ENCODE data around the gene CACNG7. TPM values are rescaled to one million over a fixed set of nuclear protein-coding genes. Genes with fewer than 3 reads are reported as not detected.

CACNG7 gene
- total RNA-seq, 1 experiment from 2014 or later: not detected

DNA sequence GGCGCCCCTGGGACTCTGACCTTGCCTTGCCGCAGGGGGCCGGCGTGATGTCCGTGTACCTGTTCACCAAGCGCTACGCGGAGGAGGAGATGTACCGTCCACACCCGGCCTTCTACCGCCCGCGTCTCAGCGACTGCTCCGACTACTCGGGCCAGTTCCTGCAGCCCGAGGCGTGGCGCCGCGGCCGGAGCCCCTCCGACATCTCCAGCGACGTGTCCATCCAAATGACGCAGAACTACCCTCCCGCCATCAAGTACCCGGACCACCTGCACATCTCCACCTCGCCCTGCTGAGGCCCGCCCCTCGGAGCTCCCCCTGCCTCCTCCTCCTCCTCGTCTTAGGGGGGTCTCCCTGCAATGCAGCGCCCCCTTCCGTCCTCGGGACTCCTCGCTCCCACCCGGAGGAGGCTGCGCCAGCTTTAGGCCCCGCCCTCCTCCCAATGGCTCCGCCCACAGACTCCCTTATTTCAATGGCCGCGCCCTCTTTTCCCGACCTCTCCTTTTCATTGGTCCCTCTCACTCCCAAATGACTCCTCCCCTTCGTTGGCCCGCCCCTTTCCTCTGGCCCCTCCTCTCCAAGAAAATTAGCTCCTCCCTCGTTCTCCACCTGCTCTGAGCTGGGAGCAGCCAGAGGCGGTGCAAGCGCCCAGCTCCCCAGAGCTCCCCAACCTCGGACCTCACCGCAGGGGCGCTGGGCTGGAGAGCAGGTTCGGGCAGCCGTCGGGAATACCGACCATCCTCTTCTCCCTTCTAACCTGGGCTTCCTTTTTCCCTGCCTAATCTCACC is 33.1 kb downstream of the CACNG7 start:
- H3K36me3 ChIP-seq (ENCODE audit: insufficient read depth, low read length, poor library complexity, severe bottlenecking): no peaks in the 10 kb centered on the region
- H3K27ac ChIP-seq (ENCODE audit: low read depth, low read length, poor library complexity, severe bottlenecking): no peak overlapping the region
- intact Hi-C loops (cut with micrococcal nuclease; ENCODE audit: unreplicated experiment): no loop called here
- no TSS peak for BruUV-seq (replicated peaks)
- no peaks in the 10 kb centered on the region for H3K4me1 ChIP-seq (ENCODE audit: insufficient read depth, low read length, poor library complexity, severe bottlenecking)
- POLR2A ChIA-PET (ENCODE audit: low non-redundant PET): interaction anchor here (0.7 kb wide), 1 partner anchor 63 kb away, joined by 3 read pairs; no protein-coding TSS in a partner anchor
- H3K9me3 ChIP-seq (ENCODE audit: low read depth, low read length, poor library complexity, severe bottlenecking): no peaks in the 10 kb centered on the region
- CTCF ChIA-PET: no interaction called here
- peak; percentile 59 for DNase-seq (ENCODE audit: low spot score)
- peak; percentile 49 for TF ChIP-seq CTCF (conservative IDR thresholded peaks at IDR 0.05; ENCODE audit: low read depth, low read length)
- TF ChIP-seq EZH2 (IDR thresholded peaks at IDR 0.05; ENCODE audit: borderline replicate concordance, low read depth, low read length, poor library complexity, severe bottlenecking): no peak
- H3K4me3 ChIP-seq (ENCODE audit: low read depth, low read length, poor library complexity, severe bottlenecking): no peak overlapping the region
- peaks cover 9% of the 10 kb centered on the region for H3K27me3 ChIP-seq (replicated peaks; ENCODE audit: insufficient read depth, low read depth, low read length, poor library complexity)

DNA sequence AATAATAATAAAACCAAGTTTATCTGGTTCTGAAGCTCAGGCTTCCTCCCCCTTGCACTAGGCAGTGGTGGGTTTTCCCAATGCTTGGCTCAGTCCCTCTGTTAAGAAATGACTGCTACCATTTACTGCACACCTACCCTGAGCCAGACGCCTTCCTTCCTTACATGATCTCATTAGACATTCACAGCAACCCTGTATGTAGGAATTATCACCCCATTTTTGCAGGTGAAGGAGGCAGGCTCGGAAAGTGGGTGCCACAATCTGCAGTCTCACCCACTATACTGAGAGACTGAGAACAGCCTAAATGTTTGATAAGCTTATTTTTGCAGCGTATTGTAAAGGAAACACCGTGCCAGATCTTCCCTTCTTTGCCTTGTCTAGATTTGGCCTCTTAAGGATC is 35.3 kb downstream of the CACNG7 start:
- BruUV-seq (replicated peaks): no TSS peak
- H3K9me3 ChIP-seq (ENCODE audit: low read depth, low read length, poor library complexity, severe bottlenecking): no peaks in the 10 kb centered on the region
- DNase-seq (ENCODE audit: low spot score): no peak
- H3K4me3 ChIP-seq (ENCODE audit: low read depth, low read length, poor library complexity, severe bottlenecking): no peak overlapping the region
- no peaks in the 10 kb centered on the region for H3K36me3 ChIP-seq (ENCODE audit: insufficient read depth, low read length, poor library complexity, severe bottlenecking)
- no peak overlapping the region for H3K27ac ChIP-seq (ENCODE audit: low read depth, low read length, poor library complexity, severe bottlenecking)
- intact Hi-C loops (cut with micrococcal nuclease; ENCODE audit: unreplicated experiment): no loop called here
- H3K27me3 ChIP-seq (replicated peaks; ENCODE audit: insufficient read depth, low read depth, low read length, poor library complexity): peaks cover 9% of the 10 kb centered on the region
- no peaks in the 10 kb centered on the region for H3K4me1 ChIP-seq (ENCODE audit: insufficient read depth, low read length, poor library complexity, severe bottlenecking)
- TF ChIP-seq CTCF (conservative IDR thresholded peaks at IDR 0.05; ENCODE audit: low read depth, low read length): no peak
- TF ChIP-seq EZH2 (IDR thresholded peaks at IDR 0.05; ENCODE audit: borderline replicate concordance, low read depth, low read length, poor library complexity, severe bottlenecking): no peak
- CTCF ChIA-PET: no interaction called here
- POLR2A ChIA-PET (ENCODE audit: low non-redundant PET): no interaction called here

DNA sequence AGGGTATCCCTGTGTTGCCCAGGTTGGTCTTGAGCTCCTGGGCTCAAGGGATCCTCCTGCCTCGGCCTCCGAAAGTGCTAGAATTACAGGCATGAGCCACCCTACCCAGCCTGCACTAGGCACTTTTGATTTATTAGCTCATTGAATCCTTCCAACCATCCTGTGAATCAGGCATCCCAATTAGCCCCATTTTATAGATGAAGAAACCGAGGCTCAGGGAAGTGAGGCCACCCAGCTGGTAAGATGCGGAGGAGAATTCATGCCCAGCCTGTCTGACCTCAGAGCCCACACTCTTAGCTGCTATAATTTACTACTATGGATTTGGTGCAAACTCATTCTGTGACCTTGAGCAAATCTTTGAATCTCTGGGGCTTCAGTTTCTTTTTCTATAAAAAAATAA is 35.9 kb downstream of the CACNG7 start:
- H3K27ac ChIP-seq (ENCODE audit: low read depth, low read length, poor library complexity, severe bottlenecking): no peak overlapping the region
- POLR2A ChIA-PET (ENCODE audit: low non-redundant PET): no interaction called here

More for the DNA sequence above, 35.9 kb downstream of the CACNG7 start:
- BruUV-seq (replicated peaks): no TSS peak
- CTCF ChIA-PET: no interaction called here
- Histone ChIP-seq H3K4me1 (ENCODE audit: insufficient read depth, low read length, poor library complexity, severe bottlenecking) (no peaks in the 10 kb centered on the region), H3K4me3 (ENCODE audit: low read depth, low read length, poor library complexity, severe bottlenecking) (no peak overlapping the region), H3K27me3 (replicated peaks; ENCODE audit: insufficient read depth, low read depth, low read length, poor library complexity) (peaks cover 9% of the 10 kb centered on the region), H3K36me3 (ENCODE audit: insufficient read depth, low read length, poor library complexity, severe bottlenecking) (no peaks in the 10 kb centered on the region), H3K9me3 (ENCODE audit: low read depth, low read length, poor library complexity, severe bottlenecking) (no peaks in the 10 kb centered on the region)
- intact Hi-C loops (cut with micrococcal nuclease; ENCODE audit: unreplicated experiment): no loop called here
- no peak for TF ChIP-seq CTCF (conservative IDR thresholded peaks at IDR 0.05; ENCODE audit: low read depth, low read length)
- no peak for TF ChIP-seq EZH2 (IDR thresholded peaks at IDR 0.05; ENCODE audit: borderline replicate concordance, low read depth, low read length, poor library complexity, severe bottlenecking)
- no peak for DNase-seq (ENCODE audit: low spot score)
